Forelimb muscle (tissue), 1 donor: ENCODE measurements around the gene RPL10. TPM values are rescaled to one million over a fixed set of nuclear protein-coding genes. Genes with fewer than 3 reads are reported as not detected.

ENCODE experiments used
- DNase-seq: peaks from one replicate; pipeline ENCODE4 v3.0.0-alpha.2; 2013; ENCODE audit warnings: low read depth
- polyA plus RNA-seq: library from polyadenylated mRNA; unstranded; fragments of 120-200 nt; gene quantifications from one replicate; pipeline ENCODE4 v1.2.1, GENCODE V29; 2013; ENCODE audit not compliant: insufficient read length

Gene RPL10
- polyA plus RNA-seq, 1 donor, result 6,186 TPM

DNA sequence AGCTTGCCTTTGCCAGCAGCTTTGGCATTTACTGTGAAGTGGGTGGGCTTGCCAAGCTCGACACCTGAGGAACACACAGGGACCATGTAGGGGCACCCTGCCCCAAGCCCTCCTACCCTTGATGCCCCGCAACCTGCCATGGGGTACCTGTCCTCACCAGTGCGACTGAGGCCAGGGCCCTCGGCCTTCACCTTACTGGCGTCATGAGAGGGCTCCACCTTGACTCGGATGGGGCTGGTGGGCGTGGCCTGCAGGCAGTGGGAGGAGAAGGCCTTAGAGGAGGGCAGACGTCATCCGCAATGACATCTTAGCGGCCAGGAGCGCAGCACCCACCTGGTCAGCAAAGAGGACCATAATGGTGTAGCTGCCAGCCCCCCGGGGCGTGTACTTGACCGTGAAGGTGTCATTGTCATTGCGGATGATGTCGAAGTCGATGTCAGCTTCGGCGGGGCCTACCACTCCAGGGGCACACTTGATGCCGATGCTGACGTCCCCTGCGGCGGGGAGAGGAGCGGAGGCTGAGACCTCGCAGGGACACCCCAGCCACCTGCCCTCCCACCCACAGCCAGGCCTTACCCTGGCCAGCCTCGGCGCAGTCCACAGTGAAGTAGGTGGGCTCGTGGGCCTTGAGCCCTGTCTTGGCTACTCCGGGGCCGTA lies 36.0 kb upstream of the RPL10 start:
- DNase-seq, result no peak

DNA sequence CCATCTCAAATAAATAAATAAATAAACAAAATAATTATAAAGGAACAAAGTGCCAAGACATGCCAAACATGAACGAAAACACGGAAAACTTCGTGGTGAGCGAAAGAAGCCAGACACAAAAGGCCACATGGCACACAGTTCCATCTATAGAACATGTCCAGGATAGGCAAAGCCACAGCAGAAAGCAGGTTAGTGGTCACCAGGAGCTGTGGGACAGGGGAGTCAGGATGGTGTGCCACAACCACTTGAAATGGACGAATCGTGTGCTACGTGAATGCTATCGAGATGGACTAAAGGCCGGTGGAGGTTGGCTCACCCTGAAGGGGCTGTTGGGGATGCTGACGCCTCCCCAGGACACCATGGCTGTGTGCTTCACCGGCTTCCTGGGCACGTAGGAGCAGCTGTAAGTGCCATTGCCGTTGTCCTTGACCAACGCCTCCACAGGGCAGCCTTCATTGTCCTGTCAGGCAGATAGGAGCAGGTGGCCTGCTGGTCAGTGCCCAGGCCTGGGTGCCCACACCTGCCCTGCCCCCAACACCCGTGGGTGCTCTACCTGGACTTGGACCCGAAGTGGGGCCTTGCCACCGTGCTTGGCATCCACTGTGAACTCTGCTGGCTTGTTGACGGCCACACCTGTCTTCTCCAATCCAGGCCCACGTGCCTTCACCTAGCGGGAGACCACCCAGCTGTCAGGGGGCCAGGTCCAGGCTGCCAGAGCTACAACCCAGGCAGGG lies 34.3 kb upstream of the RPL10 start:
- DNase-seq, result no peak

DNA sequence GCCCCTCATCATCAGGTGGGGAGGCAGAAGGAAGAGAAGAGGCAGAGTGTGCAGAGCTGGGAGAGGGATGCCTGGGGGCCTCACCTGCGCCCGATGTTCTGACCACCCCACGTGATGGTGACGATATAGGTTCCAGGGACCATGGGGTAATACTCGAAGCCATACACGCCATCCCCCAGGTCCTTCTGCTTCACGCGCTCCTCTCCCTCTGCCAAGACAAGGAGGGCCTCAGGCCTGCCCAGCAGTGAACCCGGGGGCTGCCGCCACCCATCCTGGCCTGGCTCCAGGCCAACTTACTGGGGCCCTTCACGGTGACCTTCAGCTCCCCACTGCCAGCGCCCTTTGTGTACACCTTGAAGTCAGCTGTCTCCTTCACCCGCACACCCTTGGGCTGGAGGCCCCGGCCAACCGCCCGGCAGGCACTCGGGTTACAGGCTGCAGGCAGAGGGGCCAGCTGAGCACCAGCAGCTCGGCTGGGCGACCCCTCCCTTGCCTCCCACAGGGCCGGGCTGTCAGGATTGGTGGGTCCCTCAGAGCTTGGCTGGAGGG lies 33.1 kb upstream of the RPL10 start:
- no peak for DNase-seq

GRCh38 chrX:154365997-154366665 lies 32.0 kb upstream of the RPL10 start:
- no peak for DNase-seq

DNA sequence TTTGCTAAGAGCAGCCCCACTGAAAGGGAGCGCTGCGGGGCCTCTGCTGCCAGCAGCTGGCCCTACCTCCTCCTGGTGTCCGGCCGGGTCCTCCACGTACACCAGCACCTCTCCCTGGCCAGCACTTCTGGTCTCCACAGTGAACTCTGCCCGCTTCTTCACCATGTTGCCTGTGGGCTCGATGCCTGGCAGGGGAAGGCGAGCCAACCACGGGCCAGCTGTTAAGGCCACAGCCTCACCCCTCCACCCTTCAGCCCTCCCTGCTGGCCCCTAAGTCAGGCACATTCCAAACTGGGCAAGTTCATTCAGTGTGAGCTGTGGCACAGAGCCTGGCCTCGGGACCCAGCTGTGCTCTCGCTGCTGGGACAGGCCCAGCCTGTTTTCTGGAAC lies 31.5 kb upstream of the RPL10 start:
- DNase-seq, result no peak

GRCh38 chrX:154367474-154368308 lies 30.5 kb upstream of the RPL10 start:
- no peak for DNase-seq

DNA sequence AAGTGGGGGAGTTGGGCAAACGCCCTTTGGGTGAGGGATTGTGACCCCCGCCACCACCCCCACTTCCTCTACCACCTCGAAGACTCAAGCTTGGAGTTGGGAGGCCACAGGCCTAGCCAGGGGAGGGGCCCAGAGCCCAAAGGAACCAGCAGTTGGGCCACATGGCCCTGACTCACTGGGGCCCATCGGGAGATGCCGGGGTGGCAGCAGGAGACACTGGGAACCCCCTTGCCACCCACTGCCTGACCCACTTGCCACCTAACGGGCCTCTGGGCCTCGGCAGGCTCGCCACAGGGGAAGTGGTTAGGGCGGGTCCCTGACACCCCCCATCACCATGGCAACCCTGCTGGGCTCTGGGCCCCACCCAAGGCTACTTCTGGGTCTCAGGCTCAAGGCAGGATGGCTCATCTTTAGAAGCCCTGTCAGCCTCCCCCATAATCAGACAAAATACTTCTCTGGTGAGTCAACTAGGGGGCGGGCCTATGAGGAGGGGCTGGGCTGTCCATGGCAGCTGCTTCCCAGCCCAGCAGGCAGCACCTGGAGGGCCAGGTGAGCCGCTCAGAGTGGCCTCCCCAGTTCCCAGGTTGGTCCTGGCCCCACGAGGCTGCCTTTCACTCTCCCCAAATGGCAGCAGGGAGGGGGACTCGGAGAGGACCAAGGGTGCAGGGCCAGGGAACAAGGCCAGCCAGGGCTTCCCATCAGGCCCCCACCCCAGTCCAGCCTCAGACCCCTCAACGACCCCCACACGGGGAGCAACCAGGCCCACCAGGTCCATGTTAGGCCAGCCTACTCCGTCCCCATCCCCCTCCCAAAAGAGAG lies 29.3 kb upstream of the RPL10 start:
- no peak for DNase-seq

DNA sequence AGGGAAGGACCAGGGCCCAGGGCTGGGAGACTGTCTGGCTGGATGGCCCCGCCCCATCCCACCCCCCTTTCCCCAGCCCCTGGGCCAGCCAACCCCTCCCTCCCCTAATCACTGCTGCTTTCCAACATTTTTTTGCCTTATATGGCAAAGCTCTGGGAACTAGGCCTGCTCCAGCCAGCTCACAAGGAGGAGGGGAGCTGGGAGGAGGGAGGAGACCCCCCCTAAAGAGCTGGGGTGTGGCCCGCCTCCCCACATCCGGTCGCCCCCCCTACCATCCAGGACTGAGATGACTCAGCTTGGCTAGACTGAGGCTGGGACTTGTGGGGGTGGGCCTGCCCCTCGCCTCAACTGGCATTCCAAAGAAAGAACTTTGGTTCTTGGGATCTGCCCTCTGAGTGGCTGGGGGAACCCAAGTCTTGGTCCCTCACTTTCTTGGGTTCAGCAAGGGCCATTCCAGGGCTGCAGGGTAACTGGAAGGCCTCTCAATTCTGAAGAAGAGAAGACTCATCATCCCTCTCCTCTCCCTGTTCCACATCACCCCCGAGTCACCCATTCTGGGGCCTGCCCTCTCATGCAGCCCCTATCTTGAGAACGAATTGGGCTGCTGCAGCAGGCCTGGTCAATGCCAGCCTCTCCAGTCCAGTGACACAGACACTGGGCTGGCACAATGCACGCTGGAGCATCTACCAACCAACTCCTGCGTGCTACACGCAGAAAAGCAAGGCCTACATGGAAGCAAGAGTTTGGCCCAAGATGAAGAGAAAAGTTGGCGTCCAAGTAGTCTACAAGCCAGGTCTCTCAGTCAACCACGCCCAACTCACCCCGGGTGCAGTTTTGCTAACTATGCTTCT lies 28.5 kb upstream of the RPL10 start:
- DNase-seq, result peak; percentile 70

GRCh38 chrX:154370300-154371016 lies 27.7 kb upstream of the RPL10 start:
- DNase-seq, result no peak

- peak; percentile 41 for DNase-seq
Observed at GRCh38 chrX:154371017-154371788, 27.0 kb upstream of the RPL10 start.

GRCh38 chrX:154371789-154372300 lies 26.3 kb upstream of the RPL10 start:
- DNase-seq, result no peak

DNA sequence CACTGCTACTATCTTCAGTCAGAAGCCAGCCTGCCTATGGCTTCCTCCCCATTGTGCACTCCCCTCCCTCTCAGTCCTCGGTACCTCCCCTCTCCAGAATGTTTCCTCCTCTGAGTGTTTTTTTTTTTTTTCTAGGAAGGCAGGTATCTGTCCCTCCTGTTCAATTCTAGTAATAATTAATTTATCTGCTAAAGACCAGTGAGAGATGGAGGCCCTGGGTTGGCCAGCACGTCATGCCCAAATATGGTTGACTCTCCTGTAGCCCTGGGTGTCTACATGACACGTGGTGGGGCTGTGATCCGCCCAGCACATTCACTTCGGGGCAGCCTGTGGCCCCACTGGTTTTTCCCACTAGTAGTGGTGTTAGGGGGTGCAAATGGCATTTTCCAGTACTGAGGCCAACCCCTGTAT lies 25.6 kb upstream of the RPL10 start:
- no peak for DNase-seq

- peak; percentile 46 for DNase-seq
Observed at GRCh38 chrX:154373340-154374306, 24.6 kb upstream of the RPL10 start.

GRCh38 chrX:154374313-154375155 lies 23.6 kb upstream of the RPL10 start, which contains the start of gene FLNA:
FLNA (minus strand) TSS chrX:154374634; CDS start chrX:154371245, 3,389 bp downstream.
- DNase-seq, result no peak

- no peak for DNase-seq
Observed at GRCh38 chrX:154375156-154375504, 23.0 kb upstream of the RPL10 start.

DNA sequence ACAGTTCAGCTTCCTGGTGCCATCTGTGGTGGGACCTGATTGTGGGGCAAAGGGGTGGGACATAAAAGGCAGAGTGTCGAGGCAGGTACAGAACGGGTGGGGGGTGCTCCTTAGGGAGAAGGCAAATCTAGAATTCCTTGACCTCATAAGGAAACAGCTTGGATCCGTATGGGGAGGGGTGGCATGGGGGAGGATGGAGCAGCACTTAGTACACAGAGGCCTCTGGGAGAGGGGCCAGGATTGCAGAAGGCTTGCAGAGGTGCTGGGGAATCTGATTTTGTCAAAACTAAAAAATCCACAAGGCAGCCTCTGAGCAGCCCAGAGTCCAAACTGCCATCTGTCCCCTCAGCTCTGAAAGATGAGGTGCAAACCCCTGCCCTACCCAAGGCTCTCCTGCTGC lies 21.4 kb upstream of the RPL10 start:
- DNase-seq, result no peak
